NCI-H1930 (cell line): Measurements from ENCODE around the gene CELF1.

ENCODE experiments used
- DNase-seq, 2 experiments: peaks; one replicate each; lab custom pipeline; 2025; lab: John Stamatoyannopoulos, UW

Gene CELF1

DNA sequence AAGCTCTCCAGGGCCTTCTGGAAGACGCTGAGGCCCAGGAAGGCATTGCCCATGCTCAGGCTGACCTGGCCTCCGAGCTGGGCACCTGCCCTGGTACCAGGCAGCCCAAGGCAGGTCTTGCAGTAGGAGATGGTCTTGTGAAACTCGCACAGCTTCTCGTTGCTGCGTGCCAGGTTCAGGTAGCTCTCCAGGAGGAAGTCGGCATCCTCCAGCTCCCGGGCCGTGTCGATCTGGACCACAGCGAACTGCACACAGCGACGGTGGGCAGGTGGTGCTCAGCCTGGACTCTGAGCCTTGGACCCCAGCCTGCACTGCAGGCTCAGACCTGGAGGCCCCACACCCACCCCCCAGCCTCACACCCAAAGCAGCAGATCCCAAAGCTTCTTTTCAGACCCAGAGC, 105.0 kb downstream of the CELF1 start:
- DNase-seq = no peak

DNA sequence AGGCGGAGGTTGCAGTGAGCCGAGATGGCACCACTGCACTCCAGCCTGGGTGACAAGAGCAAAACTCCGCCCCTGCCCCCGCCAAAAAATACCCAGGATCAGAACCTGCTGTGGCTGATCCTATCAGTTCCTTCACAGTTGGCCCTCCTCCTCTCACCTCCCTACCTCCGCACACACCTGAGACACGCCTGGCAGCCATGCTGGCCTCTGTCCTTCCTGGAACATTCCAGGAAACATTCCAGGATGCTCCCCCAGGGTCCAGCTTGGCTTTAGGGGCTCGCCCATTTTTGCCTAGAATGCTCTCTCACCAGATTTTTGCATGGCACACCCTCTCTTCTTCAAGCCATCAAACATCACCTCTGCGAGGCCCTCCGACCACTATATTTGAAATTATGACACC, 106.1 kb downstream of the CELF1 start:
- DNase-seq = no peak

DNA sequence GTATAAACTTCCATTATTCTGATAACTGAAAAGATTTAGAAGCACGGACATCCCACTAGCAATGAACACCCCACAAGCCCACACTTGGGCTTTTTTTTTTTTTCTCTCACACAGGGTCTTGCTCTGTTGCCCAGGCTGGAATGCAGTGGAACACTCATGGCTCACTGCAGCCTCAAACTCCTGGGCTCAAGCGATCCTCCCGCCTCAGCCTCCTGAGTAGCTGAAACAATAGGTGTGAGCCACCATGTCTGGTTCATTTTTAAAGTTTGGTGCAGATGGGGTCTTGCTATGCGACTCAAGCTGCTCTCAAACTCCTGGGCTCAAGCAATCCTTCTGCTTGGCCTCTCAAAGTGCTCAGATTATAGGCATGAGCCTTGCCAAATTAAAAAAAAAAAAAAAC, 107.1 kb downstream of the CELF1 start:
- DNase-seq = no peak

DNA sequence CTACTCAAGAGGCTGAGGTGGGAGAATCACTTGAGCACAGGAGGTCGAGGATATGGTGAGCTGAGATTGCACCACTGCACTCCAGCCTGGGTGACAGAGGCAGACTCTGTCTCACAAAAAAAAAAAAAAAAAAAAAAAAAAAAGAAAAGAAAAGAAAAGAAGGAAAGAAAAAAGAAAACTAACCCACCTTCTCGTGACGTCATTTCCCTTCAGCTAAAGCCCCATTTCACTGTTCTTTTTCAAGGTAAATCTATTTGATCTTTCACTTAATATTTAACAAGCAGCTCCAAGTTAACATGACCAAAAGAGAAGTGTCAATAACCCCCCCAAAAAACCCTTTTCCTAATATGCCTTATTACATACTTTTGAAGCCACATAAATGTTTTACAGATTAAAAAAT, 109.1 kb downstream of the CELF1 start:
- DNase-seq = no peak

DNA sequence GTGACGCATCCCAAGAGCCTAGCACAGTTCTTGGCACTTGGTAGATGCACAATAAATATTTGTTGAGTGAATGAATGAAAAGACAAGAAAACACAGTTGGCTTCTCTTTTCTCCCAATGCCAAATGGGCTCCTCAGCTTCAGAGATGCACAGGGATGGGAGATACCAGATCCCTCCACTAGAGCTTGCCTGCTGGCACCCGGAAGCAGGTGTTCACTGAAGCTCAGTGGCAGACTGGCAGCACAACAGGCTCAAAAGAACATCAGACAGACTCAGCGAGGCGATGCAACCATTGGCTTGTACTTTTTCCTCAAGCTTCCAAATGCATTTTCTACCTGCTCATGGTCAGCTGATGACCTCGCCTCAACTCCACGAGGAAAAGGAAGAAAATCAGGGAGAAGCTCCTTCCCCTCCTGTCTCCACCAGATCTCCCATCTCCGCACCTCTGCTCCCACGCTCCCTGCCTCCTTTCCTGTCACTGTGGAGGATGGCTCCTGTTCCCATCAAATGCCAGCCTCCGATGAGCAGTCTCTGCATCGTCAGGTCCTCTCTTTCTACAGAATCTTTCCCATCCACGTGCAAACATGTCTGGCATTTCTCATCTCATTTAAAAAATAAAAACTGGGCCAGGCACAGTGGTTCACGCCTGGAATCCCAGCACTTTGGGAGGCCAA, 109.8 kb downstream of the CELF1 start:
- DNase-seq = no peak

DNA sequence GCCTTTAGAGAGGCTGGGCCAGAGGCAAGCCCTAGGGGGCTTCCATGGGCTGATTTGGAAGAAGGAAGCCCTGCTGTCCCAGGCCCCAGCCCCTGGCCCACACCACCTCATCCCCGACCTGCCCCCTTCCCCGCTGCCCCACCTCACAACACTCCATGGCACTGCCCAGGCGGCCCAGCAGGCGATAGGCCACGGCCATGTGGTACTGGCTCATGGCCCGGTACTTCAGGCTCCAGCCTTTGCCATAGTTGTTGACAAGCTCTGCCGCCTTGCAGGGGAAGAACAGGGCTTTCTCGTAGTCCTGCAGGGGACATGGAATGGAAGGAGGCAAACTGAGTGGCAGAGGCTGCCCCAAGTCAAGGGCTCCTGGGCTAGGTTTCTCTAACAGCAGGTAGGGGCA, 110.4 kb downstream of the CELF1 start:
- no peak for DNase-seq

DNA sequence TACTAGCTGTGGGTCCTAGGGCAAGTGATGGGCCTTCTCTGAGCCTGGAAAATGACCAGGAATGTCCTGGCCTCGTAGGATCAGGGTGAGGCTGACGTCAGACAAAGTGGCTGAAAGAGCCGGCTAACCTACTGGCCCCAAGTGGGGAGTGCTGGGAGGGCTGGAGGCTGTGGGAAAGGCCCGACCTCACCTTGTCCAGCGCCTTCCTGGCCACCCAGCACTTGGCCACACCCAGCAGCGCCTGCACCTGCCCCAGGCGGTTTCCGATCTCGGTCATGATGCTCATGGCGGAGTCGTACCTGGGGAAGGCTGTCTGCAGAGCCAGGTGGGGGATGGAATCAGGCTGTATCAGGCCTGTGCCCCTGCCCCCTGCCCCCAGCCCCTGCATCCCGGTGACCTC, 111.5 kb downstream of the CELF1 start:
- no peak for DNase-seq

DNA sequence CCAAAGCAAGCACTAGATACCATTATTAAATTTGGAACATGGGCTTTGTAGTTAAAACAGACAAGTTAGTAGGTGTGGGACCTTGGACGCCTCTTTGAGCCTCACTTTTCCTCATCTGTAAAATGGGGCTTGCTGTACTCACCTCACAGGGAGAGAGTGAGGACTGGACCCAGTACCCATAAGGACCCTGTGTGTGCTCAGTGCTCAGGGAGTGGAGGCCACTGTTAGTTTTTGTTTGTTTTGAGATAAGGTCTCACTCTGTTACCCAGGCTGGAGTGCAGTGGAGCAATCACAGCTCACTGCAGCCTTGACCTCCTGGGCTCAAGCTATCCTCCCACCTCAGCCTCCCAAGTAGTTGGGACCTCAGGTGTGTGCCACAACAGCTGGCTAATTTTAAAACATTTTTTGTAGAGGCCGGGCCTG, 112.9 kb downstream of the CELF1 start:
- DNase-seq = no peak

DNA sequence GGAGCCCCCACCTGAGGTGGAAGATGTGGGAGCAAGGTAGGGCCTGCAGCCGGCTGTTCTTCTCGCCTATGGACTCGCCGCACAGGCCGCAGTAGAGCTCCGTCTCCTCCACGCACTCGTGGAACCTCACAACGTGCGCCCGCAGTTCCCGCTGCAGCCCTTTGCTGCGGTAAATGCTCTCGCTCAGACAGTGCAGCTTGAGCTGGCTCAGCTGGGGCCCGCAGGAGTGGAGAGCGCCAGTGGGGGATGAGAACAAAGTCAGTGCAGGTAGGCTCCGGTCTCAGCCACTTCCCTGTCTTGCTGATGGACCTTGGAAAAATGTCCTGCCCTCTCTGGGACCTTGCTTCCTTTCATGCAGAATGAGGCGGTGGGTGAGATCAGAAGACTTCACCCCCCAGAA, 114.2 kb downstream of the CELF1 start:
- no peak for DNase-seq

DNA sequence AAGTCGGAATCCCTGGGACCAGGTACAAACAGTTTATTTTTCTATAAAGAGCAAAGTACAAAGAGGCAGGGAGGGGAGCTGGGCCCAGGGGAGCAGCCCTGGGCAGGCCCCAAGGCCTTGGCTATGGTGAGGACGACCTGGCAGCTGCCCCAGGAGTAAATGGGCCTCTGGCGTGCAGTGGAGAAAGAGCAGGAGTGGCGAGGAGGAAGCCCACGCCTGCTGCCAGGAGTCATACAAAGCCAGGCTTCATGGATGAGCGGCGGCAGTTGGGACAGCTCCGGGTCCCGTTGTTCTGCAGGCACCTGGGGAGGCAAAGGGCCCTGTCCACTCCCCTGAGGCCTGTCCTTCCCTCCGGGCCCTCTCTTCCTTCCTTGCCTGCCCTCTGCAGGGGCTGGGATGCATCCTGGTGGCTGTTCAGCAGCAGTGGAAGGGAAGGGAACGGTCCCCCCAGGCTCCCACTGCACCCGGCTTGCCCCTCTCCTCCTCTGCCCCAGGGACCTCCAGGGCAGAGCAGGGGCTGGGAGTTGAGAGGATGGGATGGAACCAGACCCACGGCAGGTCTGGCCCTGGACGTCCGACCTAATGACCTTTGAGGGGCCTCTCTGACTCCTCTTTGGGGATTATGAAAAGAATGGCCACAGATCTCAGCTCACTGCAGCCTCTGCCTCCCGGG, 115.0 kb downstream of the CELF1 start:
- no peak for DNase-seq

DNA sequence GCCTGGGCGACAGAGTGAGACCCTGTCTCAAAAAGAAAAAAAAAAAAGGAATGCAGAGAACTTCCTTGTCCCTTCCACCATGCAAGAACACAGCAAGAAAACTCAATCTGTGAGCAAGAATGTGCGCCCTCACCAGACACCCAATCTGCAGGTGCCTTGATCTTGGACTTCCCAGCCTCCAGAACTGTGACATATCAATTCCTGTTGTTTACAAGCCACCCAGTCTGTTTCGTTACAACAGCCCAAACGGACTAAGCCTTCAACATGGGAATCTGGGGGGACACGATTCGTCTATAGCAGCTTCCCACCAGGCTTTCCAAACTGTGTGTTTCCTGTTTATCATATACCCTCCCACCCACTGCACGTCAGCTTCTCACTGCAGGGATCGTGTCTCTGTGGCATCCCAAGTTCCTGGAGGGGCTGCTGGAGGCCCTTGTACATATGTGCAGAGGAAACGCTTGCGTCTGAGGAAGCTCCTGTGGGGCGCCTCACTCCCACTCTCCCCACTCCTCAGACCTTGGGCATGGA, 115.7 kb downstream of the CELF1 start:
- no peak for DNase-seq

DNA sequence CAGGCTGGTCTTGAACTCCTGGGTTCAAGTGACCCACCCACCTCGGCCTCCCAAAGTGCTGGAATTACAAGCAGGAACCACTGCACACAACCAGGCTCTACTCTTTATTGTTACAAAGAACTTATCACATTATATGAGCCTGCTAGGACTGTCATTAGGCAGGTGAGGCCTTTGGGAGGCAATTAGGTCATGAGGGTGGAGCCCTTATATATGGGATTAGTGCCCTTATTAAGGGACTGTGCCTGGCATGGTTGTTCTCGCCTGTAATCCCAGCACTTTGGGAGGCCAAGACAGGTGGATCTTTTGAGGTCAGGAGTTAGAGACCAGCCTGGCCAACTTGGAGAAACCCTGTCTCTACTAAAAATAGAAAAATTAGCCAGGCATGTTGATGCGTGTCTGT, 116.2 kb downstream of the CELF1 start:
- no peak for DNase-seq

DNA sequence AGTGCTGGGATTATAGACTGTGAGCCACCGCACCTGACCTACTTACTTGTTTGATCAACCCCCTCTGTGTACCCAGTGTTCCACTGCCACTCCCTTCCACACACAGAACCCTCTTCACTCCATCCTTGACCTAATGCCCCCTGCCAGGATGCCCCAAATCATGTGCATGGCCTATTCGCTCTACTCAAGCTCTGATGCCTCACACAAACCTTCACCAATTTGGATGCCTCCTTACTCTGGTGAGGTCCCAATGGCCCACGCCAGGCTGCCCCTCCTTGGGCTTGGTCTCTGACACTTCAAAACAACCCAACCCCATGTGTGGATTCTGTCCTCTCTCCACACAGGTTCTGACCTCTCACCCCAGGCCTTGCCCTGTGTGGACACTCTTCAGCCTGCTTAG, 117.2 kb downstream of the CELF1 start:
- no peak for DNase-seq

DNA sequence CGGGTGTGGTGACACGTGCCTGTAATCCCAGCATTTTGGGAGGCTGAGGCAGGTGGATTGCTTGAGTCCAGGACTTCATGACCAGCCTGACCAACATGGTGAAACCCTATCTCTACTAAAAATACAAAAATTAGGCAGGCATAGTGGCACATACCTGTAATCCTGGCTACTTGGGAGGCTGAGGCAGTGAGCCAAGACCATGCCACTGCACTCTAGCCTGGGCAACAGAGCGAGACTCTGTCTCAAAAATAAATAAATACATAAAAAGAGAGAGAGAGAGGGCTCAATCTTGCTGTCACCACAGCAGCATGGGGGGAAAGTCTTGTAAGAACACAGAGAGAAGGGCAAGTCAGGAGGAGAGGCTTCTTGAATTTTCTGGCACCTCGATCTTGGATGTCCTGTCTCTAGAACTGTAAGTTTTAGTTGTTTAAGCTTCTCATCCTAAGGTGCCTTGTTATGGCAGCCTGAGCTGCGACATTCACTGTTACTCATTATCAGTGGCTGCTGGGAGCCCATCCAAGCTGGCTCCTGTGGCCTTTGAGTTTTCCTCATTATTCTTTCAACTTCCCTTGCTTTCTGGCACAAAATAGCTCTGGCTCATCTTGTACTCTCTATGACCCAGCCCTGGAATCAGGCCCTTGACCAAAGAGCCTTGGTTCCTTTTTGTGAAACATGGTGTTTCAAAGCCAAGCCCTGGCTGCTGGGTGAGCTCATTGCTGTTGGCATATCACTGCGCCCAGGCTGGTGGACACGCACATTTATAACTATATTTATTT, 118.7 kb downstream of the CELF1 start:
- DNase-seq = no peak

DNA sequence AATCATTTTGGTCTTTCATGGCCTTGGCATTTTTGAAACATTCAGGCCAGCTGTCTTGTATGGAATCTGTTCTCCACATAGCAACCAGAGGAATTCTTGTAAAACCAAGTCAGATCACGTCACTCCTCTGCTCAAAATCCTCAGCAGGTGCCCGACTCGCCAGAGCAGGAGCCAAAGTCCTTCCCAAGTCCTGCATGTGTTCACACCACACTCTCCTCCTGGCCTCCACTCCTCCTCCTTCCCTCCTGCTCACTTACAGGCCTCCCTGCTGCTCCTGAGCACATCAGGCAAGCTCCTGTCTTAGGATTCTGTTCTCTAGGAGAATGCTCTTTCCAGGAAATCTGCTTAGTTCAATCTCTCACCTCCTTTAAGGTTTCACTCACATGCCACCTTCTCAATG, 119.8 kb downstream of the CELF1 start:
- no peak for DNase-seq

DNA sequence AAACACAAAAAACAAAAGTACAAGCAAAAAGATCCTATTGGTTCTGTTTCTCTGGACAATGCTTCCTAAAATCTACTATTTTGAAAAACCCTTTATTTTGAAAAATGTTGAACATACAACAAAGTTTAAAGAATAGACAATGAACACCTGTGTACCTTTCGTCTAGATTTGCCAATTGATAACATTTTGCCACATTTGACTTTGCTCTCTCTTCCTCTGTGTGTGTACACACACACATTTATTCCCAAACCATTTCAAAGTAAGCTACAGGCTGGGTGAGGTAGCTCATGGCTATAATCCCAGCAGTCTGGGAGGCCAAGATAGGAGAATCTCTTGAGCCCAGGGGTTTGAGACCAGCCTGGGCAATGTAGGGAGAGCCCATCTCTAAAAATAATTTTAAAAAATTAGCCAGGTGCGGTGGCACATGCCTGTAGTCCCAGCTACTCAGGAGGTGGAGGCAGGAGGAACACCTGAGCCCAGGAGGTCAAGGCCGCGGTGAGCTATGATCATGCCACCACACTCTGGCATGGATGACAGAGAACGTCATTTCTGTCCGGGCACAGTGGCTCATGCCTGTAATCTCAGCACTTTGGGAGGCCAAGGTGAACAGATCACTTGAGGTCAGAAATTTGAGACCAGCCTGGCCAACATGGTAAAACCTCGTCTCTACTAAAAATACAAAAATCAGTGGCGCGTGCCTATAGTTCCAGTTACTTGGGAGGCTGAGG, 121.4 kb downstream of the CELF1 start:
- DNase-seq = no peak

DNA sequence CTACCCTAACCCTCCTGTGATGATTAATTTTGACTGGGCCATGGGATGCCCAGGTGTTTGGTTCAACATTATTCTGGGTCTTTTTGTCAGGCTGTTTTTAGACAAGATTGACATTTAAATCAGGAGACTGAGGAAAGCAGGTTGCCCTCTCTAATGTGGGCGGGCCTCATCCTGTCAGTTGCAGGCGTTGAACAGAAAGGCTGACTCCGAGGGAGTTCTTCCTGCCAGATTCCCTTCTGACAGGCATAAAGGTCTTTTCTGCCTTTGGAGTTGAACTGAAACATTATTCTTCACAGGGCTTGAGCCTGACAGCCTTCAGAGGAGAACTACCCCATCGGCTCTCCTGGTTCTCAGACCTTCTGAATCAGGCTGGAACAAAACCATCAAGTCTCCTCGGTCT, 122.4 kb downstream of the CELF1 start:
- no peak for DNase-seq

DNA sequence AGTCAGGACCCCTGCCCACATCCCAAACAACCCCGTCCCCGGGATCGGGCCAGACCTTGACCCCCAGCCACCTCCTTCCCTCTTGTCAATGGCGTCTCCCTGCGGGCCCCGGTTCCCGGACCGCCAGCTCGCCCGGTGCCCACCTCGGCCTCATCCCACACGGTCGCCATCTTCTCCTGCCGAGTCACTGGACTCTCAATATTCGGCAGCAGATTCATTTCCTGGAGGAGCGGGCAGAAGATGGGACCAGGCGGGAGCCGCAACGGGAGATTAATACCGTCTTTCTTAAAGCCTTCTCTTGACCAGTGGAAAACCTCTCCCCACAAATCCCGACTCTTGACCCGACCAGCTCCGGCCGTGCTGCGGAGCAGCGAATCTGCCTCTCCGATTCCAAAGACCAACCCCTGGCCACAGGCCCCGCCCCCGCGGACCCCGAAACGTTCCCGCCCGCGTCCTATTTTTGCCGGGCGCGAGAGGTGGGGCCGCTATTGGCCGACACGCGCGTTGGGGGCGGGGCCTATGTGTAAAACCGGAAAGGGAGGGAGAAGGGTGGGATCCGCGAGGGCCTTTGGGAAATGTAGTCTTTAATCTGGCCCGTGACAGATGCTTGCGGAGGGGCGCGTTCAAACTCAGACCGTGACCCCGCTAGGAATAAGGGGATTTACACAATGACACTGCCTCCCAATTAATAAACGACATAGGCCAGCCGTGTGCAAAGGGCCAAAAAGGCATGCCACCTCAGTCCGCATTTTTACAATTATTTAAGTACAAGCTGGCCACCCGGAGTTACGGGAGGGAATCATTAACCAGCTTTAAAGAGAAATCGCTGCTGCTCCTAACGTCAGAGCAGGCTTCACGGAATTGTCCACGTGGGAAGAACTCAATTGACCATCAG, 126.6 kb downstream of the CELF1 start, which contains the start of gene PSMC3:
Gene PSMC3 (minus strand): TSS at position 378 of the 895 bp plus-strand sequence. CDS start 160 bp downstream, at position 218.
- DNase-seq = peak; percentile 98 to 99

DNA sequence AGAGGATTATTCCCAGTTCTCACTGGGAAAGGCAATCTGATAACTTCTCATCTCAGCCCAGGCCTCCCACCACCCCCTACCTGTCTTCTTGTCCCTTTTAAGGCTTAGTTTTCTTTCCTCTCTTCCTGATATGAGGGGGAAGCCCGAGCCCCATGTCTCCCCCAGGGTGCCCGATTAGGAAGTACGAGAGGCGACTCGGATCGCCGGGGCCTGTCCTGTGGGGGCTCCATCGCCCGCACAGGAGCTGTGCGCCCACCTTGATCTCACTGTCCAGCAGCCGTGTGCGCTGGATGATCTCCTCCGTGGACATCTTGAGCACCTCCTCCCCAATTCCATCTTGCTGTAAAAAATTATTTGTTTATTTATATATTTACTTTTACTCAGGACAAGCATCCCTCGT, 127.3 kb downstream of the CELF1 start:
- no peak for DNase-seq

DNA sequence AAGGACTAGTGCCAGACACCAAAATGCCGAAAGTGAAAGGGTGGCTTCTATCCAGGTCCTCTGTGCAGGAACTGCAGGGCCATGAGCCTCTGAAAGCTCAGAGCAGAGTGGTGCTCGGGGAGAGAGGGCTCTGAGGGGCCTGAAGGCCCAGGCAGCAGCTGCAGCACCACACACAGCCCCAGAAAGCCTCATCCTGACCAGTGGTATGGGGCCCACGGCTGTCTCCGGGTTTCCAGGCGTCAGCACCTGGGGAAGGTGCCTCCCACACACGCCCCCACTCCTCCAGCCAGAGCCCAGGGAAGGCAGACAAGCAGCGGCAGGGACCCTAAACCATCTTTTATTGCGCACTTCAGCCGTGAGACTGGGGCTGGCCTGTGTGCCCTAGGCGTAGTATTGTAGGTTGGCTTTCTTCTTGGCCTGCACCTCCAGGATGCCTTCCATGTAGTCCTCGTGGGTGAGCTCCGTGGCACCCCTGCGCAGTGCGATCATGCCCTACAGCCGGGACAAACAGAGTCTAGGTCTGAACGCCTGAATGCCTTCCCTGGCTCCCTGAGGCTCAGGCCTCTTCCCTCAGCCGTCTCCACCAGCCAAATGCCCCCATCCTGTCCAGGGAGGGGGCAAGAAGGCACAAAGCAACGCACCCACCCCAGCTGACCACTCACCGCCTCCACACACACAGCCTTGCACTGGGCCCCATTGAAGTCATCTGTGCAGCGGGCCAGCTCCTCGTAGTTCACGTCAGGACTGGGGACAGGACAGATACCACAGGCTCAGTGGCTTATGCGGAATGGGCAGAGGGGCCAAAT, 134.3 kb downstream of the CELF1 start:
- DNase-seq = no peak
